GM19467 (cell line): ENCODE data around the gene KRT83.

Source experiments
- ATAC-seq: cut with Tn5 transposase; IDR thresholded peaks from one replicate; pipeline ENCODE4 v1.9.1; 2021; ENCODE audit warnings: mild to moderate bottlenecking, moderate library complexity; ENCODE audit not compliant: unreplicated experiment

The KRT83 gene

DNA sequence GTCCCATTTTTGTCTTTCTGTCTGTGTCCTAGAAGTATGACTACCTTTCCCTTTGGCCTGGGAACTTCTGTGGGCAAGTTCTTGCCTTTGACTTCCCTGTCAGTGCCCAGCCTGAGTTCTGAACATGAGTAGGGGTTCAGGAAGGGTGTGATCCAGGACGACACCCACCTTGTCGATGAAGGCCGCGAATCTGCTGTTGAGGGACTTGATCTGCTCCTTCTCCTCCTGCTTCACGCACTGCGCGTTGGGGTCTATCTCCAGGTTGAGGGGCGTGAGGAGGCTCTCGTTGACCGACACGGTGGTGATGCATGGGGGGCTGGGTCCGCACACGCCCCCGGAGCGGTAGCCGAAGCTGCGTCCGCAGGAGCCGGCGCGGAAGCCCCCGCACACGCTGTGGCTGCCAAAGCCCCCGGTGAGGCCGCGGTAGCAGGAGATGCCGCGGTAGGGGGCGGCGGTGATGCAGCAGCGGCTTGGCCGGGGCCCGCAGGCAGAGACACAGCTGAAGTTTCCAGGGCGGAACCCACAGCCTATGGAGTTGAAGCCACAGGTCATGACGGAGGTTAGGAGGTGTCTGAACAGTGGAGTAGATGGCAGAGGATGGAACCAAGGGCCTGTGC, at the start of gene KRT83:
TSS of gene KRT83 (minus strand) at position 615 of the 617 bp plus-strand sequence. CDS start at position 552, 63 bp downstream.
- no peak for ATAC-seq

GRCh38 chr12:52369809-52370208, 48.6 kb upstream of the KRT83 start:
- ATAC-seq, result no peak

- ATAC-seq, result no peak
These were observed 48.0 kb upstream of the KRT83 start for GRCh38 chr12:52369211-52369610.

DNA sequence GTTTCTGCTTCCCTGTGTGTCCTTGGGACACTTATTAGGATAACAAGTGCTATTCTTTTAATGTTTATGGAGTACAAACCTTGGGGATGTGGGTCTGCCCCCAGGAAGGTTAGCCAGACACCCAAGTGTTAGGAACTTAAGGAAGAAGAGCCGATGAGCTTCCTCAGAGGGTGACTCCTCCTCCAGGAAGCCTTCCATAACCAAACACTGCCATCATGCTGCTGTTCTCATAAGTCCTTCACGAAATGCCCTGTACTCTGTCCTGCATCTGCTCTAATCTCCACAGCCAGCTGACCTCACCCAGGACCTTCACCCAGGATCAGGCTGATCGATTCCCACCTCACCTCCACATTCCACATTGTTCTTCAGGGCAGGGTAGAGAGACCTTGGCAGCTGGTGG, 47.3 kb upstream of the KRT83 start:
- ATAC-seq, result no peak

GRCh38 chr12:52367876-52368275, 46.7 kb upstream of the KRT83 start:
- ATAC-seq, result no peak

DNA sequence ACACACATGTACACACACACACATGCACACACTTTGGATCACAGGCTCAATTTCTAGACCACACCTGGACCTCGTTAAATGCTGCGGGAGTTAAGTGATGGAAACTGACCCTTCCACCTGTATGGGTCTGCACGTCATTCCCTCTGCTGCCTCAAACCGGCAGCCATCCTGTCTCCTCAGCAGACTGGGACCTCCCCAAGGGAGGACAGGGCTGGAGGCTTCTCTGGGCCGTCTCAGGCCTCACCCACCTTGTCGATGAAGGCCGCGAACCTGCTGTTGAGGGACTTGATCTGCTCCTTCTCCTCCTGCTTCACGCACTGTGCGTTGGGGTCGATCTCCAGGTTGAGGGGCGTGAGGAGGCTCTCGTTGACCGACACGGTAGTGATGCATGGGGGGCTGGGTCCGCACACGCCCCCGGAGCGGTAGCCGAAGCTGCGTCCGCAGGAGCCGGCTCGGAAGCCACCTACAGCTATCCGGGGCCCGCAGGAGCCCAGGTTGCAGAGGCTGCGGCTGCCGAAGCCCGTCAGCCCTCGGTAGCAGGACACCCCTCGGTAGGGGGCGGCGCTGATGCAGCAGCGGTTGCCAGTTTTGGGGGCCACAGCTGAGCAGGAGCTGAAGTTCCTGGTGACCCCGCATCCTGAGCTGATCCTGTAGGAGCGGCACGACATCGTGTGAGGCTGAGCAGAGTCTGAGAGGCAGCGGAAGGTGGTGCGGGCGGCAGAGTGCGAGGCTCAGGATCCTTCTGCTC, 45.7 kb upstream of the KRT83 start, which contains the start of gene KRT85:
TSS of gene KRT85 (minus strand) at position 744 of the 748 bp plus-strand sequence. CDS start at position 668, 76 bp downstream.
- no peak for ATAC-seq

DNA sequence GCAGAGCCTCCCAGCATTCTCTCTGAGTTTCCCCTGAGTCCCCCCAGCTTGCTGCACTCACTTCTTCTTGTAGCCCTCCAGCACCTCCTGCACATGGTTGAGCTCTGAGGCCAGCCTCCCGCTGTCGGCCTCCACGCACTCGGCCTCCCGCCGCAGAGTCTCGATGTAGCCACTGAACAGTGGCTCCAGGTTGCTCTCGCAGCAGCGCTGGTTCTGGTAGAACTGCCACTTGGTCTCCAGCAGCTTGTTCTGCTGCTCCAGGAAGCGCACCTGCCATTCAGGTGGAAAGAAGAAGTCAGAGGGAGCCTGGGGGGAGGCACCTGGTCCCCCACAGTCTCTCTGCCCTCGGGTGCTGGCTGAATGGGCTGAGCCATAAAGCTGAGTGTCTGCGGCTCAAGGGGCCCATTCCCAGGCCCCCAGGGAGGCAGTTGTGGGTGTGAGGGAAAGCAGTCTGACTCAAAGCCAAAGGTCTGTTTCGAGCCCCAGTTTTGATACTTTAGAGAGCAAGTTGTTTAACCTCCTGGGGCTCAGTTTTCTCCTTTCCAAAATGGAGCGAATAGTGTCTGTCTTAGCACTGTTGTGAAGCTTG, 43.8 kb upstream of the KRT83 start:
- no peak for ATAC-seq

DNA sequence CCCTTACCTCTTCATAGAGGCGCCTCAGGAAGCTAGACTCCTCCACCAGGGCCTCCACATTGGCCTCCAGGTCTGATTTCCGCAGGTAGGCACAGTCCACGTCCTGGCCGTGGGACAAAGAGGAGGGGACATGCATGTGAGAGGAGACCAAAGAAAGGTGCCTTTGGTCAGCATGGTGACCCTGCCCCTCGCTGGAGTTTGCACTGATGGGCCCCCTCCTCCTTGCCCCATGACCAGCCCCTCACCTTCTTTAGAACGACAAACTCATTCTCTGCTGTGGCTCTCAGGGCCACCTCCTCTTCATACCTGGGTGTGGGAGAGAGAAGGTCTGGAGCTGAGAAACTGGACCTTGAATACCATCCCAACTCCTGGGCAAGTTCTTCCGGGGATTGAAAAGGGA, 42.9 kb upstream of the KRT83 start:
- no peak for ATAC-seq

DNA sequence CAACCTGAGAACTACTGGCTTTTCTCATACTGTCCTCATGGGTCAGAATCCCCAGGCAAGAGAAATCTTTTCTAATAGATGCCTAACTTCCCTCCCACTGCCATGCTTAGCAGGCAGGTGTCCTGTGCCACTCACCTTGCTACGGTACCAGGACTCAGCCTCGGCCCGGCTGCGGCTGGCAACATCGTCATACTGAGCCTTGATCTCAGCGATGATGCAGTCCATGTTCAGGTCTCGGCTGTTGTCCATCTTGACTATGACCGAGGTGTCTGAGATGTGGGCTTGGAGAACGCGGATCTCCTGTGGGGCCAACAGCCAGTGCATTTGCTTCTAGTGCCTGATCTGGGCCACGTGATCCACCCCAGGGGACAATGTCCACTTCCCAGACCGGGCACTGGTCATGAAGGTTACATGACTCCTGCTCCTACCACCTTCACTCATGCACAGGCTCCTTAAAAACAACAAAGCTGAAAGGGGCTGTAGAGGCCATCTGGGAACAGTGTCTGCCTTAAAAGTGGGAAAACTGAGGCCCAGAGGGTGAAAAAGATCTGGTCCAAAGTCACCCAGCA, 42.0 kb upstream of the KRT83 start:
- no peak for ATAC-seq

DNA sequence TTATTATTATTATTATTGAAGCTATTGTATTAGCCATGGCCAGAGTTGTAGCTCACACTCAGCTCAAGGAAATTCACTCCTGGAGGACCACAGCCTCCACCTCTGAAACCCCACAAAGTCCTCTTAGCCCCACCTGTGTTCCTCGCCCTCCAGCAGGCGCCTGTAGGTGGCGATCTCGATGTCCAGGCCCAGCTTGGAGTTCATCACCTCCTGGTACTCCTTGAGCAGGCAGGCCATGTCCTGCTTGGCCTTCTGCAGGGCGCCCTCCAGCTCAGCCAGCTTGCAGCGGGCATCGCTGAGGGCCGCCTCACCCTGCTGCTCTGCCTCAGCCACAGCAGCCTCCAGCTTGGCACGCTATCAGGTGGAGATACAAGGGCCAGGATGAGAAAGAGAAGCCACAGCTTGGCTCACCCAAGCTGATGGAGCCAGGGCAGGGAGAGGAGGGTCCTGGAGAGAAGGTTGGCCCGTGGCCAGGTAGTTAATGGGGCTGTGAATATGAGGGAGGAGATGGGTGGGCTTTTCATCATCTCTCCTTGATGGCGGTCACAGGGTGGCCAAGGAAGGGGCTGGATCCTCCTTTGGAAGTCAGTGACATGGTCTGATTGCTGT, 41.0 kb upstream of the KRT83 start:
- ATAC-seq, result no peak

GRCh38 chr12:52361553-52361952, 40.4 kb upstream of the KRT83 start:
- no peak for ATAC-seq

DNA sequence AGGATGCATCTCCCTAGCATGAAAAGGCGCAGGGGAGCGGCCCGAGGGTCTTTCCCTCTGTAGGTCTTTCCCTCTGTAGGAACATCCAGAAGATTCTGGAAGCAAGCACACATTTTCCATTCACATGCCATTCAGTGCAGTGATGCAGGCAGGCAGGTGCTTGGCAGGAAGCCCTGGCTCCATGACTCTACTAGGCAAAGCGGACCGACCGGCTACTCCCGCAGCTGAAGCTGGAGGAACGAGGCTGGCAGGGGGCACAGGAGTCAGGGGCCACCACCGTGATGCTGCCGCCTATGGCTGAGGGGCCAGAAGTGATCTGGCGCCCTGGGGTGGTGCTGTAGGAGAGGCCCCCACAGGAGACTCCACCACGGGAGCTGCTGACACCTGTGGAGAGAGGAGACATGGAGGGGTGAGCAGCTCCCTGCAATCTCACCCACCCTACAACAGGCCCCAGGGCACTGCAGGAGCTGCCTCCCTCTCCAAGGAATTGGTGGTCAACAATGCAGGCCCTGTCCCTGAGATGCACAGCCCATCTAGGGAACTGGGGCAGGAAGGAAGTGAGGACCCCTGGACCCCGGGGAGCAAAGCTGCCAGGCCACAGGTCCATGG, 39.6 kb upstream of the KRT83 start:
- no peak for ATAC-seq

GRCh38 chr12:52360106-52360662, 39.0 kb upstream of the KRT83 start:
- ATAC-seq, result no peak

DNA sequence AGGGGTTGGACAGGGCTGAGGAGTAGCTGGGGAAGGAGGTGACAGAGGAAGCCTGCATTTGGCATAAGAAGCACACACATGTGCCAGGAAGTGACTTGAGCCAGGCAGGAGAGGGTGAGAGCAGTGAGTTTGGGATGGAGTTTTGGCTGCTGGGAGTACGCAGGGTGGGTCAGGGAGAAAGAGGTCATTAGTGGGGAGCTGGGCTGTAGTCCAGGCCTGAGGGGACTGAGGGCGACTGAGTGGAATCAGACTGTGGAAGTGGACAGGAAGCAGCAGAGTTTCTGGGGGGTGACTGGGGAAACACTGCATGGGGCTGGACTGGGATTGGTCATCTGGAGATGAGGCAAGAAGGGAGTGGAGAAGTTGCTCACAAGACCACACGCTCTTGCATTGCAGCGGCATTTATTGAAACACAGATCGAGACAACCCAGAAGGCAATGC, 38.4 kb upstream of the KRT83 start:
- ATAC-seq, result no peak

DNA sequence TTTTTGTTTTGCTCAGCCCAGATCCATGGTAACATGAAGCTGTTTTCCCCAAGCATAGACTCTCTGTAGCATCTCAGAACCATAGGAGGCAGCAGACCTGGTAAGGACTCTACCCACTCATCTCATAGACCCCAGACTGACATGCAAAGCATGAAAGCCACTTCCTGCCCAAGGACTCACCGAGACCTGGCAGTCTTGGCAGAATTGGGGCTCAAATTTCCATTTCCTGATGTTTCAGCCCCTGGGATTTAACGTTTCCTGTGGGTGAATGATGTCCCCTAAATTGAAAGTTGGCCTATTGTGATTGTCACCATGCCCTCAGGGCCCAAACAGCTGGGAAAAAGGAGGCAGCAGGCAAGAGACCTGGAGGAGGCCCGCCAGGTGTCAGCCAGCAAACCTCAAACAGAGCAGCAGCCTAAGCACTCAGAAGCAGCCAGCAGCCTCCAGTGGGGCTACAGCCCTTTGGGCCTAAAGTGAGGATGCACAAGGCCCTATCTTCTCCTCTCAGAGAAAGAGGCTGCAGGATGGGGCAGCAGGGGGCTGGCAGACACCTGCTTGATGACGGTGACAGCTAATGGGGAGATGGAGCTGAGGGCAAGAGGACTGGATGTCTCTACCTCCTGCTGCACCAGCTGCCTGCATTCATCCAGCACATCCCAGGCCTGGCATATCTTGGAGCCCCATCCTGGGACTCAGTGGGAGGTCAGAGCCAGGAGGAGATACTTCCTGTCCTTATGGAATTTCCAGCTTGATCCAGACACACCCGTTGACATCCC, 37.6 kb upstream of the KRT83 start:
- ATAC-seq, result peak; percentile 95

- ATAC-seq, result no peak
These were observed 35.8 kb upstream of the KRT83 start for GRCh38 chr12:52356762-52357580.

DNA sequence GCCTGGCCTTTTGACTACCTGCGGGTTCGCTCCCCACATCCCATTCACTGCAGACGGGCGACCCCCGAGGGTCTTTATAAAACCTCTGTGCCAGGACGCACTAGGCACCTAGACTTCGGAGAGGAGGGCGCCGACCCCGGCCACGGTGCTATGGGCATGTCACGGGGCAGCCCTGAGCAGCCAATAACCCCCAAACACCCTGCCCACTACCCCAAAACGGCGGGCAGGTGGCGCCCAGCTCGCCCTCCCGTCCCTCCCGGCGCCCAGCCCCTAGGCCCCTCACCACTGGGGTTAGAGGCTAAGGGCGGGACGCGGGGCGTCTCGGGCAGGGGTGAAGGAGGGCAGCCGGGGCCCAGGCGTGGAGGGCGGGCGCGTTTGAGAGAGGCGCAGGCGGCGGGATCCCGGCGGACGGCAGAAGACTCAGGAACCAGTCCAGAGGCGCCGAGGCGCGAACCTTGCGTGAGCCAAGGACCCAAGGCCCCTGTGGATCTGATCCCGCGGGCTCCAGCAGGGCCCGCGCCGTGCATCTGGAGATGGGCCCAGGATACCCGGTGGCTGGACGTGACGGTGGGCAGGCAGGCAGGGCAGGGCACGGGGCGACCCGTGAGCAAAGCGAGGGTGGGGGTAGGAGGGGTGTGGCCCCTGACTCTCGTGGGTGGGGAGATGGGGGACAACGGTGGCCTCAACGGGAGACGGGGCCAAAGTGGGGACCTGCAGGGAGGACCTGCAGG, 35.0 kb upstream of the KRT83 start:
- no peak for ATAC-seq

GRCh38 chr12:52355176-52355575, 34.0 kb upstream of the KRT83 start:
- no peak for ATAC-seq
